ENCODE data around the gene ORC2. TPM values are rescaled to one million over a fixed set of nuclear protein-coding genes. Genes with fewer than 3 reads are reported as not detected.

The ORC2 gene
- polyA plus RNA-seq, 2 of the 4 experiments (the other 2 are of a cell fraction) = 20.9 to 24.5 TPM

GRCh38 chr2:200863782-200864175 is 99.7 kb downstream of the ORC2 start:
- Histone ChIP-seq H3K27ac (peak overlapping the region; percentile 91 to 97), H3K4me2 (peak overlapping the region; percentile 90), H3K4me3 (peak overlapping the region; percentile 77), H3K9me3 (no peaks in the 10 kb centered on the region), H3K4me1 (peaks cover 44% of the 10 kb centered on the region)
- peak; percentile 5 to 30; a peak in 5 of 6 replicates for ATAC-seq
- peak in 1 of 2 experiments; percentile 39 for DNase-seq (ENCODE audit: low read depth in 1 of 2, low spot score in 1 of 2)
- CTCF ChIA-PET = interaction anchor here (0.6 to 2.1 kb wide), 9 partner anchors 9 to 368 kb away, joined by 3 to 12 read pairs (median 3); no protein-coding TSS in a partner anchor
- TF ChIP-seq SMC3 (IDR thresholded peaks at IDR 0.05) (no peak), CEBPB (IDR thresholded peaks at IDR 0.05) (no peak), RCOR1 (IDR thresholded peaks at IDR 0.05; ENCODE audit: low read depth, low read length) (no peak), HOXB13 (CRISPR knock-in tag; IDR thresholded peaks at IDR 0.05; ENCODE audit: low read depth) (no peak), MAFK (IDR thresholded peaks at IDR 0.05; ENCODE audit: partially characterized antibody) (no peak), HOXB5 (CRISPR knock-in tag; IDR thresholded peaks at IDR 0.05) (no peak), FOSB (CRISPR knock-in tag; IDR thresholded peaks at IDR 0.05) (no peak), ZSCAN20 (CRISPR knock-in tag; IDR thresholded peaks at IDR 0.05) (no peak), POLR2AphosphoS2 (conservative IDR thresholded peaks at IDR 0.05; ENCODE audit: low read length) (no peak), BHLHE40 (IDR thresholded peaks at IDR 0.05; ENCODE audit: low read depth, low read length) (no peak), MYC (IDR thresholded peaks at IDR 0.05; ENCODE audit: borderline replicate concordance, low read length) (no peak; the same call in 1 of the 2 replicates), EP300 (IDR thresholded peaks at IDR 0.05) (no peak), RNF2 (IDR thresholded peaks at IDR 0.05; ENCODE audit: borderline replicate concordance, low read depth) (no peak), NPAS2 (CRISPR knock-in tag; IDR thresholded peaks at IDR 0.05; ENCODE audit: borderline replicate concordance) (no peak), RFX5 (IDR thresholded peaks at IDR 0.05) (no peak), HOXA7 (CRISPR knock-in tag; IDR thresholded peaks at IDR 0.05) (no peak), TP53 (CRISPR knock-in tag; IDR thresholded peaks at IDR 0.05) (no peak), RAD21 (conservative IDR thresholded peaks at IDR 0.05 in 1 of 2, IDR thresholded peaks at IDR 0.05 in 1 of 2) (no peak), CBX2 (IDR thresholded peaks at IDR 0.05; ENCODE audit: borderline replicate concordance, low read depth) (no peak)
- TF ChIP-seq, protein P1, sequence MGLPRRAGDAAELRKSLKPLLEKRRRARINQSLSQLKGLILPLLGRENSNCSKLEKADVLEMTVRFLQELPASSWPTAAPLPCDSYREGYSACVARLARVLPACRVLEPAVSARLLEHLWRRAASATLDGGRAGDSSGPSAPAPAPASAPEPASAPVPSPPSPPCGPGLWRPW (IDR thresholded peaks at IDR 0.05) = no peak
- FAIRE-seq = no peak
- POLR2A ChIA-PET = interaction anchor here (0.6 to 2.4 kb wide), 19 partner anchors 8 to 286 kb away, joined by 3 to 27 read pairs (median 6); partner anchors contain the start of genes BZW1, NIF3L1 and PPIL3
- WGBS (ENCODE audit: missing lambda C conversion rate) = 1% methylated on average over 19 of the region's 19 CpGs

- H3K4me3 ChIP-seq = peak overlapping the region; percentile 77
- ATAC-seq = peak in 1 of 2 experiments; percentile 9; a peak in 1 of 6 replicates
- FAIRE-seq = no peak
- peak overlapping the region; percentile 91 to 97 for H3K27ac ChIP-seq
- no peaks in the 10 kb centered on the region for H3K9me3 ChIP-seq
- POLR2A ChIA-PET = no interaction called here
- CTCF ChIA-PET = no interaction called here
- TF ChIP-seq BHLHE40 (IDR thresholded peaks at IDR 0.05; ENCODE audit: low read depth, low read length) (peak; percentile 7; the same call in 1 of the 2 replicates), PHF8 (IDR thresholded peaks at IDR 0.05; ENCODE audit: borderline replicate concordance, low read depth) (0 out of 2 replicates have a peak, but pooled peaks have one; percentile 14), HDAC2 (IDR thresholded peaks at IDR 0.05) (no peak), RNF2 (IDR thresholded peaks at IDR 0.05; ENCODE audit: borderline replicate concordance, low read depth) (no peak), FOSL2 (IDR thresholded peaks at IDR 0.05) (no peak), FOSL2 (CRISPR knock-in tag; IDR thresholded peaks at IDR 0.05) (no peak), TFCP2L1 (CRISPR knock-in tag; IDR thresholded peaks at IDR 0.05) (no peak)
- H3K4me2 ChIP-seq = peak overlapping the region; percentile 90
- DNase-seq (ENCODE audit: low read depth in 1 of 2, low spot score in 1 of 2) = peak in 1 of 2 experiments; percentile 63
- WGBS (ENCODE audit: missing lambda C conversion rate) = 2% methylated on average over 13 of the region's 13 CpGs
- peaks cover 44% of the 10 kb centered on the region for H3K4me1 ChIP-seq
These were observed 100.9 kb downstream of the ORC2 start for GRCh38 chr2:200862532-200863000.

- CTCF ChIA-PET = interaction anchor here (1.0 kb wide), 1 partner anchor 148 kb away, joined by 3 read pairs; no protein-coding TSS in a partner anchor
- H3K9me3 ChIP-seq = no peaks in the 10 kb centered on the region
- DNase-seq (ENCODE audit: low read depth in 1 of 2, low spot score in 1 of 2) (no peak), ATAC-seq (no peak), FAIRE-seq (no peak)
- H3K4me2 ChIP-seq = peak overlapping the region; percentile 90
- peaks cover 39% of the 10 kb centered on the region for H3K4me1 ChIP-seq
- POLR2A ChIA-PET = no interaction called here
- 70% methylated on average over 4 of the region's 4 CpGs for WGBS (ENCODE audit: missing lambda C conversion rate)
- peak overlapping the region; percentile 77 for H3K4me3 ChIP-seq
- peak overlapping the region in 1 of 2 experiments; percentile 97; a peak in 2 of 6 replicates for H3K27ac ChIP-seq
- TF ChIP-seq CHD2 (IDR thresholded peaks at IDR 0.05; ENCODE audit: low read length, partially characterized antibody) (no peak), ZFP36 (IDR thresholded peaks at IDR 0.05; ENCODE audit: borderline replicate concordance, partially characterized antibody) (no peak), RCOR1 (IDR thresholded peaks at IDR 0.05; ENCODE audit: low read depth, low read length) (no peak)
These were observed 101.8 kb downstream of the ORC2 start for GRCh38 chr2:200861617-200862155.
